ENCODE results near the gene FBXO9.

Gene FBXO9

DNA sequence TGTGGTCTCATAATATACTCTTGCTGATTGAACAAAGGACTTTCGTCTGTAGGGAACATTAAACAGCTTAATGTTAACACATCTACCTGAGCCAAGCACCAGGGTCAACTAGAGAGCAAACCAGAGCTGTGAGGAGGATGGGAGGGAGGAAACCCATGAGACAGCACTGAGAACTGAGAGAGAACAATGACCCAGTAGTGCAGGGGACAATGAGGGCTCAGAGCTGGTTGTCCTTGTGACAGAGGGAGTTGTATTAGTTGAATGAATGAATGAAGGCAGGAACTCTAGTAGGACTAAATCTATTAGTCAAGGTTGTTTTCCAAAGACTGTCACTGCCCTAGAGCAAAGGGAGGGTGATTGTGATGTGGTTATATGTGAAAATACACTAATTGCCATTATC is 41.9 kb upstream of the FBXO9 start:
- no peaks in the 10 kb centered on the region for H3K27me3 ChIP-seq (ENCODE audit: low read depth, low read length)
- H3K79me2 ChIP-seq (ENCODE audit: low read length): no peaks in the 10 kb centered on the region
- no peaks in the 10 kb centered on the region for H3K9me3 ChIP-seq (ENCODE audit: insufficient read depth, low read length)
- no peak overlapping the region for H3K27ac ChIP-seq (ENCODE audit: low read length)
- H3K9ac ChIP-seq (ENCODE audit: low read length): no peak overlapping the region
- H3K36me3 ChIP-seq (replicated peaks; ENCODE audit: low read depth, low read length): peaks cover 4% of the 10 kb centered on the region
- H3K4me1 ChIP-seq (ENCODE audit: low read length): no peaks in the 10 kb centered on the region
- TF ChIP-seq, protein P1, sequence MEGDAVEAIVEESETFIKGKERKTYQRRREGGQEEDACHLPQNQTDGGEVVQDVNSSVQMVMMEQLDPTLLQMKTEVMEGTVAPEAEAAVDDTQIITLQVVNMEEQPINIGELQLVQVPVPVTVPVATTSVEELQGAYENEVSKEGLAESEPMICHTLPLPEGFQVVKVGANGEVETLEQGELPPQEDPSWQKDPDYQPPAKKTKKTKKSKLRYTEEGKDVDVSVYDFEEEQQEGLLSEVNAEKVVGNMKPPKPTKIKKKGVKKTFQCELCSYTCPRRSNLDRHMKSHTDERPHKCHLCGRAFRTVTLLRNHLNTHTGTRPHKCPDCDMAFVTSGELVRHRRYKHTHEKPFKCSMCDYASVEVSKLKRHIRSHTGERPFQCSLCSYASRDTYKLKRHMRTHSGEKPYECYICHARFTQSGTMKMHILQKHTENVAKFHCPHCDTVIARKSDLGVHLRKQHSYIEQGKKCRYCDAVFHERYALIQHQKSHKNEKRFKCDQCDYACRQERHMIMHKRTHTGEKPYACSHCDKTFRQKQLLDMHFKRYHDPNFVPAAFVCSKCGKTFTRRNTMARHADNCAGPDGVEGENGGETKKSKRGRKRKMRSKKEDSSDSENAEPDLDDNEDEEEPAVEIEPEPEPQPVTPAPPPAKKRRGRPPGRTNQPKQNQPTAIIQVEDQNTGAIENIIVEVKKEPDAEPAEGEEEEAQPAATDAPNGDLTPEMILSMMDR (IDR thresholded peaks at IDR 0.05; ENCODE audit: low read depth, low read length): no peak
- no peak for TF ChIP-seq EZH2phosphoT487 (IDR thresholded peaks at IDR 0.05; ENCODE audit: low read depth)
- H2AFZ ChIP-seq (ENCODE audit: low read depth, low read length): no peak overlapping the region
- H3K4me2 ChIP-seq (ENCODE audit: low read length): no peak overlapping the region
- no peak overlapping the region for H3K4me3 ChIP-seq (ENCODE audit: low read length)
- H4K20me1 ChIP-seq (ENCODE audit: insufficient read depth, low read length): no peaks in the 10 kb centered on the region

DNA sequence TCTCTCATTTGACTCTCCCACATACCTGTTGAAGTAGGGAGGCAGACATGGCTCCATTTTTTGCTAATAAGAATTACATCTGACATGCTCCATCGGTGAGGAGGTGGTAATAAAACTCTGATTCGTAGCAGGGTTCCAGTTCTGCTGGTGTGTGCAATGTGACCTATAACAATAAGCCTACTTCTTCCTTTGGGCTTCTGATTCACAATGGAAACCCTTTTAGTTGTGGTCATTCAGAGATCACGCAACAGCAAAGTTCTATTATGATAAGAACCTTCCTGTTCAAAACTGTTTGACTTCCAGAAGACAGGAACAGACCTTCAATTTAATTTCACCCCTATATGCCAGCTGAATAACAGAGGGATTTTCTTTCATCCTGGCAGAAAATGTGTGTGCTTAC is 38.7 kb upstream of the FBXO9 start:
- TF ChIP-seq, protein P1 (IDR thresholded peaks at IDR 0.05; ENCODE audit: low read depth, low read length): no peak
- no peak for TF ChIP-seq EZH2phosphoT487 (IDR thresholded peaks at IDR 0.05; ENCODE audit: low read depth)
- Histone ChIP-seq H3K4me3 (ENCODE audit: low read length) (no peak overlapping the region), H4K20me1 (ENCODE audit: insufficient read depth, low read length) (no peaks in the 10 kb centered on the region)

DNA sequence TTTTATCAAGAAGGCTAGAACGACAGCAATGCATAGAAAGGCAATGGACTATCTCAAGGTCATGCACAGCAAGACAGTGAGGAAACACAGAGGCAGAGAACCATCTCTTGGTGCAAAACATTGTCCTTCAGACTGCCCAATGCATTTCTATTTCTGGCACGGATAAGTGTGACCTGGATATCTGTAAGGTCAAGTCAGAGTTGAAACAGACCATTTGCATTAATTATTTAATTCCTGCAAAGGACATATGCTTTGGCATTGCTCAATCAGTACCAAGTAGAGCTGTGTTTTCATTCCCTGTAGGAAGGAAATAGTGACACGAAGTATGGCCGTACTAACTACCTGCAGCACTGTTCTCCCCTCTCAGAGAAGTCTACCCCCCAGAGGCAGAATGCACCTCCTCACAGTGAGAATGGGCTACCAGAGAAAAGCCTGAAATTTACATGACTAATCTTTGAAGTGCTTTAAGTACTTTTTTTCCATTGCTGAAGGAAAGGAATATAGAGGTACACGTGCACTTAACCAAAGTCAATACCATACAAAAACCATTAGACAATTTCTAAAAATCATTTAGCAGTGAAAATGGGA is 38.0 kb upstream of the FBXO9 start:
- no peak overlapping the region for H3K4me2 ChIP-seq (ENCODE audit: low read length)
- no peak for TF ChIP-seq EZH2phosphoT487 (IDR thresholded peaks at IDR 0.05; ENCODE audit: low read depth)
- TF ChIP-seq, protein P1 (IDR thresholded peaks at IDR 0.05; ENCODE audit: low read depth, low read length): no peak

More for the DNA sequence above, 38.7 kb upstream of the FBXO9 start:
- H3K4me2 ChIP-seq (ENCODE audit: low read length): no peak overlapping the region
- H3K27me3 ChIP-seq (ENCODE audit: low read depth, low read length): no peaks in the 10 kb centered on the region
- no peaks in the 10 kb centered on the region for H3K79me2 ChIP-seq (ENCODE audit: low read length)
- peaks cover 5% of the 10 kb centered on the region; the same call in 1 of the 2 replicates for H3K4me1 ChIP-seq (ENCODE audit: low read length)
- H3K36me3 ChIP-seq (replicated peaks; ENCODE audit: low read depth, low read length): peaks cover 9% of the 10 kb centered on the region
- H3K9me3 ChIP-seq (ENCODE audit: insufficient read depth, low read length): no peaks in the 10 kb centered on the region
- no peak overlapping the region for H2AFZ ChIP-seq (ENCODE audit: low read depth, low read length)
- no peak overlapping the region for H3K9ac ChIP-seq (ENCODE audit: low read length)
- no peak overlapping the region for H3K27ac ChIP-seq (ENCODE audit: low read length)

DNA sequence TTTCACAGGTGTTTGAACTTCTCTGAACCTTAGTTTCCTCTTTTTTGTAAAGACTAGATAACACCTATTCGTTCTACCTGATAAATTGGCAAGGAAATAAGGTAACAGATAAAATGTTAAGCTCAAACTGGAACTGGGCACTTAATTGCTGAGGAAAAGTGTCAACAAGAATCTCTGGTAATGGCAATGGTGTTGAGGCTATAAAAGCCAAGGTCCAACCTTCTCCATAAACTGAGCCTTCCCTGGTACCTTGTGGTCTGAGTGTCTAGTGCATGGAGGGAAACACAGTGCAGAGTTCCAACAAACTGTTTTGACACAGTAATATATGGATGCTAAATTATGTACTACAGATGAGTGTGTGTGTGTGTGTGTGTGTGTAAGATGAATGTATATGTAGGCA is 36.7 kb upstream of the FBXO9 start:
- Histone ChIP-seq H3K4me1 (ENCODE audit: low read length) (peaks cover 5% of the 10 kb centered on the region; the same call in 1 of the 2 replicates), H2AFZ (ENCODE audit: low read depth, low read length) (no peak overlapping the region), H4K20me1 (ENCODE audit: insufficient read depth, low read length) (no peaks in the 10 kb centered on the region), H3K36me3 (replicated peaks; ENCODE audit: low read depth, low read length) (peaks cover 9% of the 10 kb centered on the region), H3K9me3 (ENCODE audit: insufficient read depth, low read length) (no peaks in the 10 kb centered on the region), H3K27ac (ENCODE audit: low read length) (no peak overlapping the region), H3K79me2 (ENCODE audit: low read length) (no peaks in the 10 kb centered on the region), H3K4me3 (ENCODE audit: low read length) (no peak overlapping the region), H3K4me2 (ENCODE audit: low read length) (no peak overlapping the region), H3K27me3 (ENCODE audit: low read depth, low read length) (no peaks in the 10 kb centered on the region), H3K9ac (ENCODE audit: low read length) (no peak overlapping the region)
- no peak for TF ChIP-seq EZH2phosphoT487 (IDR thresholded peaks at IDR 0.05; ENCODE audit: low read depth)
- TF ChIP-seq, protein P1 (IDR thresholded peaks at IDR 0.05; ENCODE audit: low read depth, low read length): no peak

More for the DNA sequence above, 38.0 kb upstream of the FBXO9 start:
- H3K9ac ChIP-seq (ENCODE audit: low read length): no peak overlapping the region
- H3K36me3 ChIP-seq (replicated peaks; ENCODE audit: low read depth, low read length): peaks cover 9% of the 10 kb centered on the region
- H3K4me3 ChIP-seq (ENCODE audit: low read length): no peak overlapping the region
- H3K27ac ChIP-seq (ENCODE audit: low read length): no peak overlapping the region
- H2AFZ ChIP-seq (ENCODE audit: low read depth, low read length): no peak overlapping the region
- H4K20me1 ChIP-seq (ENCODE audit: insufficient read depth, low read length): no peaks in the 10 kb centered on the region
- H3K79me2 ChIP-seq (ENCODE audit: low read length): no peaks in the 10 kb centered on the region
- H3K9me3 ChIP-seq (ENCODE audit: insufficient read depth, low read length): no peaks in the 10 kb centered on the region
- no peaks in the 10 kb centered on the region for H3K27me3 ChIP-seq (ENCODE audit: low read depth, low read length)
- peaks cover 5% of the 10 kb centered on the region; the same call in 1 of the 2 replicates for H3K4me1 ChIP-seq (ENCODE audit: low read length)
